Measurements from ENCODE around the gene SSBP3.
"Not testable (repeated sequence)": the region's sequence is repeated elsewhere in the genome, so short reads cannot be mapped to it uniquely, and the experiment has no call there.

The SSBP3 gene

DNA sequence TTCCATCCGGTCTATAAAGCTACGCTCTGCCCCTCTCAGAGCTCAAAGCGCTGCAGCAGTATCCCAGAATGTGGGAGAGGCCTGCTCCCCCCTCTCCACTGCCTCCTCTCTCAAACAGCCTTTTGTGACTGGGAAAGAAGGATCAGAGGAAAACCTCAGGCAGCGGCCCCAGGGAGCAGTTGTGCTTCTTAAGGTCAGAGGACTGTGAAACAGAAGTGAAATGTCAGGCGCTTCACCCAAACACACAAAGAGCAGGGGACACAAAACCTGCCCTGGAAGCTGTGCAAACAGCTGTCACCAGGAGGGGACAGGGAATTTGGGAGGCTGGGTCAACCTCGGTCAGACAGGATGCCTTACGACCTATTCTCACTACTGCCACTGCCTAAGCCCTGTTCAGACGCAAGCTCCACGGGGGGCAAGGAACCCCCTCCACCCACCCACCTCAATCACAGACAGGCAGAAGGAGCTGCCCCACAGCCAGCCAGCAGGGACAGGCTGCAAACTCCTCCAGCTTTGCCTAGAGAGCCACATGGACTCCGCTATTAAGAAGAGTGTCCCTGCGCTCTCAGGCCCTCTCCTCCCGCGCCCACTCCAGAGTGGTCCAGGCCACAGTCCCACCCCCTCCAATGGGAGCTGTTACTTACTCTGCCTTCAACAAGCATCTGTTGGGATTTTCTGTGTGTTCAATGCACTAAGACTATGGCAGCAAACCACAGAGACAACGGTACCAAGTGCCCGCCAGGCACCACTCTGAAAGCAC, 14.6 kb downstream of the SSBP3 start:
- no peak for FAIRE-seq

DNA sequence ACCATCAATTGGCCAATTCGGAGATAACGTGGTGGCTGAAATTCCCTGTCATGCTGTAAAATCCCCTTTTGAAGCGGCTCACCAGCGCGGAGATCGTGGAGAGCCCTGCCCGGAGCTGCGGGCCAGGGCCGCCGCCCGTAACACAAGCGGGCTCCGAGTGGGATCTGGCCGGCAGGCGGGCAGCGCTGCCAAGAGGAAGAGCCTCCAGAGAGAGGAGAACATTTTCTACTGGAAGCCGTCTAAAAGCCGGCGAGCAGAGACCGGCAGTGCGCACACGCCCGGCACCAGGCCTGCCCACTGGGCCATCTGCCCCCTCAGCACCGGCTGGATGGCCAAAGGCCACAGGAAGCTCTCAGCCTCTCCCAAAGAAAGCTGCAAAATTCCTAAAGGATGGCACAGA, 15.5 kb downstream of the SSBP3 start:
- FAIRE-seq = no peak

DNA sequence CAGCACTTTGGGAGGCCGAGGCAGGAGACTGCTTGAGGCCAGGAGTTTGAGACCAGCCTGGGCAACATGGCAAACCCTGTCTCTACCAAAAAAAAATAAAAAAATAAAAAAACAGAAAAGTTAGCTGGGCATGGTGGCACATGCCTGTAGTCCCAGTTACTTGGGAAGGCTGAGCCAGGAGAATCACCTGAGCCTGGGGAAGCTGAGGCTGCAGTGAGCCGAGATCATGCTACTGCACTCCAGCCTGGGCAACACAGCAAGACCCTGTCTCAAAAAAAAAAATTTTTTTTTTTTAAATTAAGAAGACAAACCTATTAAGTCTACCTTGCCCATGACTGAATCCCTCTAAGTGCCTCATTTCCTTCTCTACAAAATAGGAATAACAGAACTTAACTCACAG, 16.6 kb downstream of the SSBP3 start:
- FAIRE-seq = not testable (repeated sequence)

DNA sequence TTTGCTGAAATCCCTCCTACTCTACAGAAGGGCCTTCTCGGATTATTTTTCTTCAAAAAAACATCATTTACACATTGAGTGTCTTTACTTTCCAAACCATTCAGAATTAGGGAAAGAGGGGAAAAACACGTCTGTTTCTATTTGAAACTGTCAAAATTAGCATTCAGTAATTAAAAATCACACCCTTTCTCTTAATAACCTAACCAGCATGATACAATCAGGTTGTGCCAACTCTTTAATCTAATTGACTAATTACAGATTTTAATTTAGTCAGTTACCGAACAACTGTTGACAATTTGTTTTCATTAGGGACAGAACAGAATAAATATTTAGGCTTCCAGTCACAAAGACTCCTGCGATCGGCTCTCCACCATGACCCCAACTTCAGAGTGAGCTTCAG, 18.8 kb downstream of the SSBP3 start:
- no peak for FAIRE-seq

DNA sequence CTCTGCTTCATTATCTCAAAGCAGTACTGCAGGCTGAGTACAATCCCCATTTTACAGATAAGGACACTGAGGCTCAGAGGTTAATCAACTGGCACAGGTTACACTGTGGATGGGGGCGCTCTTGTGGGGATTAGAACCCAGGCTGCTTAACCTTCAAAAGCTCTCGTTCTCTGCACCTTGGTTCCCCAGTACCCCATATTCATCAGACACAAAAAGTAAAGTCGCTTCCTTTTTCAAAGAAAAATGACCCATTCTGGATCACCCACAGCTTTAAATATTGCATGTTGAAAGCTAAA, 20.5 kb downstream of the SSBP3 start:
- no peak for FAIRE-seq

DNA sequence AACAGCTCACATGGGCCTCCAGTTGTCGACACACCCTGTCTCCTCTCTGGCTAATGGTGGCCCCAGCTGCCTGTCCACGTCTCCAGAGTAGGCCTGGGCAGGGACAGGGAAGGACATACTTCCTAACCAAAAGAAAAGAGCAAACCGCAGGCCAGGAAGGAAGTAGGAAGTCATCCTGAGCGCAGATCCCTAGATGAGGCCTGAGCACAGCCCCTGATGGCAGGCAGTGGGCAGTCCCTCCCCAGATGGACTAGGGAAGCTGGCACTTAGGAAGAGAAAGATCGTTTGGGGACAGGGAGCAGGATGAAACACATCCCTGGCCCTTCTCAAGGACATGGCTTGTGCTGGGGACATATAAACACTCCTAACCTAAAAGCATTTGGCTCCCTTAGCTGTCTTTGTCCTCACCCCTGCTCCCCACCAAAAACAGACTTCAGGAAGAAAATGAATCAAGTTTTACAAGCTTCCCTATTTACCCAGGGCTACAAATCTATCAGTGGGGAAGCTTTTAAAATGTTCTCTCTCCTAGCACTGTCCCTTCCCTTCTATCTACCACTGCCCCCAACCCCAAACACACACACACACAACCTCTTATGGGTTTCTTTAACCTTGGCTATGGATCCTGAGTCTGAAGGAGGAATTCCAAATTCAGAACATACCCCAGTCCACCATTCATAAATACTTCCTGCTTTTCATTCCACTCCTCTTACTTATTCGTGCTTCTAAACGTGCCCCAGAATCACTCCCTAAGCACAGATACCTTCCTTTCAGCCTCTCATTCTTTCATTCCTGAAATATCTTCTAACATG, 21.1 kb downstream of the SSBP3 start:
- FAIRE-seq = no peak

DNA sequence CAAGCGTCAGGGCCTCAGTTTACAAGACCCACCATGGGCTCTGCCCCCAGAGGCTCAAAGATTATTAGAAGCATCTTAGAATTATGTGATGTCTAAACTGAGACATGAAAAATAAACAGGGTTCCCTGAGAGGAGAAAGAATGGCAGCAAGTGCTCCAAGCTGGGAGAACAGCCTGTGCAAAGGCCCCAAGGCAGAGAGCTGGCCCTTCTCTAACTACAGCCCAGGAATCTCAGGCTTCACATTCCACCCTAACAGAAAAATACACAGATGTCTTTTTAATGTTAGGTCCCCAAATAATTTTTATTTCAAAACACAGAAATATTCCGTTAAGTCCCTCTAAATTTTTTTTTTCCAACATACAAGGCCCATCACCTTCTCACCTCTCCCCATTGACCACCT, 21.7 kb downstream of the SSBP3 start:
- no peak for FAIRE-seq

DNA sequence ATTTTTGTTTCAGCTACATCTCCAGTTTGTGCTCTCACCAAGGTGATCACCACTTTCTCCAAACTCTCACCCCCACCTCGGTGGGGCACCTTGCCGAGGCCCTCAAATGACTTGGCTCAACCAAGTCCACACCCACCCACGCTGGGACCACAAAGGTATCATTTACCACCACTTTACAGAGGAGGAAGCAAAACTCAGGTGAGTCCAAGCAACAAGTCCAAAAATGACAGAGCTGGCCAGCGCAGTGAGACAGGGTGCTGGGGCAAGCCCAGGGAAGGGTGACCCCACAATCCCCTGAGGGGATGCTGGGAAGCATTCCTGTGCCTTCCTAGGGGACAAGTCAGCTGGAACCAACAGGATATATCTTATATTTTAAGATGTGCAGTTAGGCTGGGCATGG, 24.7 kb downstream of the SSBP3 start:
- no peak for FAIRE-seq

DNA sequence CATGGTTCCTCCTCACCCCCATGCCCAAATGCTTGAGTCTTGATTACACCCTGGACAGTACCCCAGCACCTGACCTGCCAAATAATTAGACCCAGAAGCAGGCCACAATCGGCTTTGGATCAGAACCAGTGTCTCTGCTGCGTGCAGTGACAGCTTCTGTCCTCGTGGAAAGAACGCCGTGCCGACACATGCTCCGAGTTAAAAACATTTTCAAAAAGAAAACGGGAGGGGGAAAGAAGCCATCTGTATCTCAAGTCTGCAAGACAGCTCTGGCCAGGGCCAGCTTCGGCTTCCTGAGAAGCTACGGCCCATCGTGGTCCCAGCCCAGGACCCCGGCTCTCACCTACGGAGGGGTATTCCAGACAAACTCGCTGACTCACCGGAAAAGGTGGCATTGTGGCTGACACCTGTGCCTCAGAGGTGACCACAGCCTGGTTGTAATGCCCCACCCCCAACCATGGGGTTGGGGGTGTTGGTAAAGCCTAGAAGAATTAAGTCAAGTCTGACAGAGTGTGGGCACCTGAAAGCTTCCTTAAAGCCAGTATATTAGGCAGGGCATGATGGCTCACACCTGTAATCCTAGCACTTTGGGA, 25.8 kb downstream of the SSBP3 start:
- no peak for FAIRE-seq

DNA sequence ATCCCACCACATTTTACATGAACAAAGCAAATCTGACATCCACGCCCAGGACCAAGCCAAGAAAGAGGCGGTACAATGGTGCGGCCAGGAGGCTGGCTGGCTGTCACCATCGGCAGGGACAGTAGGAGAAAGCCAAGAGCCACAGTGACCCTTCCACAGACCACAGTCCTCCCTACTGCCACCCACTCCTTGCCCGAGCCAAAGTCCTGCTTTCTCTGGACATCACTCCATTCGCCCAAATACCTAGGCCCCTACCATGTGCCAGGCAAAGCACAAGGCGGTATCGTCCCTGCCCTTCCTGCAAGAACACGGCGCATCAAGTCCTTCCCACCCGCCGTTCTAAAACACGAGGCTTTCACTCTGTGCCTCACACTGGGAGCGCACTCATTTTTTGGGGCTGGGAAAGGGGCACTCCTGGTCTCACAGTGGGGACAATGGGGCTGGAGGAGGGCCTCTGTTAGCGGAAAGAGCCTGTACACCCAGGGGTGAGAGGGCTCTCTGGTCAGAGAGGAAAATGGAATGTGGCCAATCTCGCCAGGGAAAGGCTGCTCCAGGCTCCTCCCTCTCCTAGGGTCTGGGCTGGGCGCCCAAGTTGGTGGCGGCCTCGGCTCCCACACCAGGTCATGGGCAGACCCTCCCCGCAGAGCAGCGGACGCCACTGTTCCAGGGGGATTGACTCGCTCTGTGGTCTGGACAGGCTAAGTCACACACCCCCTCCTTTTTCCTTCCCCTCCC, 26.5 kb downstream of the SSBP3 start:
- no peak for FAIRE-seq

DNA sequence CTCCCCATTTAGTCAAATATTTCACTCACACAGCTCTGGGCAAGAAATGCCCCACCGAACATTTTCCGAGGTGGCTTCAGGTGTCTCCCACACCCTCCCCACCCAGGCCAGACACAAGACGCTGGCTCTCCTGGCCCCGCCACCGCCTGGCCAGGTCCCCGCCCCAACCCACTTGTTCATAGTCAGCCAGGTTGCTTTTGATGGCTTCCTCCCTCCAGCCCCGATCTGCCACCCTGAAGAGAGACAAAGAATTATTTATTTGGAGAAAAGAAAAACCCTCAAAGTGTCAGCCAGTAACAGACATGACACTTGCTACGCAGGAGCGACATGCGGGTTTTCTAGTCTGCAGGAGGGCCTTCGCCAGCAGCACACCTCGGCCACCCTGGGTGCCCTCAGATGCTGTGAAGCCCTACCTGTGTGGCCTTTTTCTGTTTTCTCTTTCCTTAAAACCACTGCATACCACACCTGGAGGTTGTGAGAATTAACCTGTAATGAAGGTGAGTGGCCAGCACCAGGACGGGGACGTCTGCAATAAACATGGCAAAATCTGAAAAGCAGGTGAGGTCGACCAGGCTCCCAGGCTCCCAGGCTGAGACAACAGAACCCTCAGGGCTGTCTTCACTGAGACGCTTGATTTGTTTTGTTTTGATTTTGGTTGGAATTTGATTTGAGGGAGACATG, 27.2 kb downstream of the SSBP3 start:
- no peak for FAIRE-seq

DNA sequence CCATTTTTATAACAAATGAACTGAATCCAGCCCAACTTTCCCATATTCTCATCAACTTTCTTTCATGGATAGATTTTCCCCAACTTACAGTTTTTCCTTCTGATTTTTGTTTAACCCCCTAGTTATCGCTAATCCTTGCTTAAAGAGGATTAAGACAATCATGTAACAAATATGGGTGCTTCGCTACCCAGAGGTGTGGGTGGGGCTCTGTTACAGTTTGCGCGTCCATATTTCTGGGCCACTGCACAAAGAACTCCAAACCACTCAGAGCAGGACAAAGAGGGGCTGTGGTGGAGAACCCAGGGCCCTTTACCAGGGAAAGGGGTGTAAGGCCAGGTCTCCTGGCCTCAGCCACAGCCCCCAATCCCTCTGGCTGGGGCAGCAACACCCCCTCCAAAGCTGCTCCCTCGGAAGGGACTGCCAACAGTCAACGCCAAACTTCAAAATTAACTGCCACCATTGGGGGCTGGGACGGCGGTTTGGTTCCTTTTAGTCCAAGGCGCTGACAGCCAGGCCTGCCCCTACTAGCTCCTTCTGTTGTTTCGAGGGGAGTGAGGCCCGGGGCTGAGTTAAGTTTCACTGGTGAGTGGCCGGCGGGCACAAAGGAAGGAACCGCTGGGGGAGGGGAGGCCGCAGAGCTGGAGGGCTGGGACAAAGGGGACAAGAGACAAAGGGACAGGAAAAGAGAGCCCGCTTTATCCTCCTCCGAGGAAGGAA, 27.9 kb downstream of the SSBP3 start:
- FAIRE-seq = no peak

DNA sequence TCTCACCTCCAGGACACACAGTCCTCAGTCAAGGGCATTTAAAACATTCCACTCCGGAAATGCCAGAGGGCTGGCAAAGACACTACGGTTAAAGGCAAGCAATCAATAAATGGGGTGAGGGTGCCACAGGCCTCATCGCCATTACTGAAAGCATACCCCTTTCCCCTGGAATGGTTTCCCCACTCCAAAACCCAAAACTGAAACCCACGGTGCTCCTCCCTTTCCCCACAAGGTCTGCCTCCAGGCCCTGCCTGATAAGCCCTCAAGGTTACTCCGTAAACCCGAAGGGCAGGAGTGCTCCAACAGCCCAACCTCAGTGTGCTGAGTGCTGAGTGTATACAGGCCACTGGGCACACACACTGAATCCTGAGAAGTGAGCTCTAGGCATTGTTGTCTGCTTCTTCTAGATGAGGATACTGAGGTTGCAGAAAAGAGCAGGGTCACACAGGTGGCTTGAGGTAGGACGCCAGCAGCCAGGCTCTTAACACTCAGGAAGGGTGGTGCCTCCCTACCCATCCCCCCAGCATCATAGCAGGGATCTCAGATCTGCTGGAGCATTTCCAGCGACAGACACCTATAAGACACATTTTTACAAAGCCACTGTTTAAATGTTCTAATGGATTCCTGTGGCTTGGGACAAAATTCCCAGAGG, 29.0 kb downstream of the SSBP3 start:
- FAIRE-seq = no peak

DNA sequence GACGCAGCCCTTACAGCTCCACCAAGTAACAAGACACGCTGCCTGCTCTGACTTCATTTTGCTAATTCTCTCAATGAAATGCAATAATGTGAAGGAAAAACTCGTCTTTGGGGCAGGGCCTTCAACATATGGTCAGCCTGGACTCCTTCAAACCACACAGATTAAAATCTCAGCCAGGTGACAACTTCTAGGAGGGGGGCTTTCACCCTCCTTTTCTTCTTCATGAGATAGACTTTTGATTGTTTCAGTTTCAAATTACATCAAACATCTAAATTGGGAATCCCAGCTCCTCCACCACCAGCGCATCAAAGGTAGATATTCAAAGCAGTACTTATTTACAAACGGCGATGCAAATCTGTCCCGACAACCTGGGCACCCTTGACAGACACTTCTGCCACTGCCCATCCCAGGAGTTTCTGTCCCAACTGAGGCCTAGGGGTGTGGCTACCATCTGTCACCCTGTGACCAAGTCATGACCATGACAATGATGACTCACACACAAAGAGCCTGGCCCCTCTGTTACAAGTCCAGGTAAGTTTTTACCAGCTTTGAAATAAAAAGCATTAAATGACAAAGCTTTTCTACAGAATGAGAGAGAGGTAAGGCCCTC, 29.7 kb downstream of the SSBP3 start:
- no peak for FAIRE-seq

DNA sequence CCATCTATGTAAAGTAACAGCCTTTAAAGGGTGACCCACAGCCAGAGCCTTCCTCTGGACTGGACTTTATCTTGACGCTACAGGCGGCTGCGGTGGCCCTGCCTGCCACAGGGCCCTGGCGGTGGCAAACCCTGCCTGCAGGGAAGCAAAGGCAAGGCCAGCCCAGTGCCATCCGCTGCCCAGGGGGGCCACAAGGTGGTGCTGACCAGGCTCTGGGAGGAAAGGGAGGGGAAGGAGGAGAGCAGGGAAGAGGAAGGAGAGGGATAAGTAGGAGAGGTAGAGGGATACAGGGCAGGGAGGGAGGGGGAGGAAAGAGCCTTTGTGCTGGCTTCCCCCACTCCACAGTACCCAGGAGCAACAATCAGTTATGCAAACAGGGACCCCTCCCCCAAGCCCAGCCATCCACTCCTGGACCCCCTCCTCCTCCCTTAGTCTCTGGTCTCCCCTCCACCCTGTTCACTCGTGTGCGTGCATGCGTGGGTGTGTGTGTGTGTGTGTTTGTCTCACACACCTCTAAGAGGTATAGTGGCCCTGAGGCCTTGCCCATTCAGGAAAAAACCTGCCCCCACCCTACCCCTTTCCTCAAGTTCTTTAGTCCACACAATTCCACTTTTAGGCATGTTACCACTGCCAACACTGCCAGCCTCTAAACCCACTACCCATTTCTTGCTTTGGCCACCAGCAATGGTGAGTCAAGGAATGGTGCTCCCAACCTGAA, 30.3 kb downstream of the SSBP3 start:
- FAIRE-seq = no peak

DNA sequence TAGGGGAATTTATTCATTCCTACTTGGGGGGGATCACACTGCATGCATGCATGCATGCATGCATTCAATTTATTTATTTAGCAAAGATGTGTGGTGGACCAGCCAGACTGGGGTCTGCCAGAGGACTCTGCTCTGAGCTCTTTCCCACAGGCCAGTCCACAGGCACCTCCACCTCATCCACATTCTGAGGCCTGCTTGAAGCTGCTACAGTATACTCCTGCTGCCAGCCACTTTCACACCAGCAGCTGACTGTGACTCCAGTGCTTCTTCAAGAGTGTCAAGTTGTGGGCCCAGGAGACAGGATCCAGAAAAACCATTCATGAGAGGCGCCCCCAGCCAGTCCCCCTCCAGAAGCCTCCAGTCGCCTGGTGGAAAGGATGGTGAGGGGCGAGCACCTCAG, 30.9 kb downstream of the SSBP3 start:
- no peak for FAIRE-seq

DNA sequence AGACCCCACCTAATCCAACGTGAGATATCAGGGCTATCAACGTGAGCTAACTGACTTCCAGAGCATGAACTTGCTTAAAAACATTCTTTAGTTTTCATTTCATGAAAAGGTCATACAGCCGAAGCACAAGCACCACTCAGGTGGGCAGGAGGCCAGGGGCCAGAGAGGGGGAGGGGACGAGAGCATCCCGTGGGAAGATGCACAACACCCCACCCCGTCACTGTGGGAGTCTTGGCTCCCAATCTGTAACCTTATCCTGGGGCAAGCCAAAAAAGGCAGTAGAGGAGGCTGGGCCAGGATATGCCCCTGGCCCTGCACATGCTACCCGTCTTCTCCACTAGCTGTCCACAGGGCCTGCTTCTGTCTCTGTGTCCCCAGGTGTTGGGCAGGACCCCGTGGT, 31.4 kb downstream of the SSBP3 start:
- FAIRE-seq = no peak

DNA sequence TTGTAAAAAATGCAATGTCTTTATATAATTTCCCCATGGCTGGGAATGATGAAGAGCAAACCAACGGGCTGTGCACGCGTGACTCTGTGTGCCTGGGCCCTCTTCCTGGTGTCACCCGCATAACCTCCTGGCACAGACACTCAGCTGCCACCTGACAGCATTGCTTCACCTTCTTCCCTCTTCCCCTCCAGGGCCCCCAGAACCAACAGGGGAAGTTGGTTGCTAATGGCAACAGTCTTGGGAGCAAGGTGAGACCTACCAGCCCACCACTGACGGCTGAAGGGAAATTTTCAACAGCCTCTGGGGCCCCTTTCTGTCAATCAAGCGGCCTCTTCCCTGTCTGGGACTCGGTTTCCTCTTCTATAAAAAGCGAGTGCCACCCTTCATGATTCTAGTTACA, 33.2 kb downstream of the SSBP3 start:
- FAIRE-seq = no peak

DNA sequence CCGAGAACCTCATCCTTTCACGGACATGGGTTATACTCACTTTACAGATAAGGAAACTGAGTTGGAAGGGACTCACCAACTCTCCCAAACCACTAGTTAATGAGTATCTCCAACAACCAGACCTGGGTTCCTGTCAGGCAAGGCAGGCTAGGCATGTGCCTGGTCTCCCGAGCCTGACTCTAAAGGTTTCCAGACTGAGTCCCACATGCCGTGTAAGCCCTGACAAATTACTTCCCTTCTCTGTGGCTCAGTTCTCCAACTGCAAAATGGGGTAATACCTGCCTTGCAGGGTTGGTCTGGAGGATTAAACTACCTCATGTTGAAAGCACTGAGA, 34.3 kb downstream of the SSBP3 start:
- no peak for FAIRE-seq

DNA sequence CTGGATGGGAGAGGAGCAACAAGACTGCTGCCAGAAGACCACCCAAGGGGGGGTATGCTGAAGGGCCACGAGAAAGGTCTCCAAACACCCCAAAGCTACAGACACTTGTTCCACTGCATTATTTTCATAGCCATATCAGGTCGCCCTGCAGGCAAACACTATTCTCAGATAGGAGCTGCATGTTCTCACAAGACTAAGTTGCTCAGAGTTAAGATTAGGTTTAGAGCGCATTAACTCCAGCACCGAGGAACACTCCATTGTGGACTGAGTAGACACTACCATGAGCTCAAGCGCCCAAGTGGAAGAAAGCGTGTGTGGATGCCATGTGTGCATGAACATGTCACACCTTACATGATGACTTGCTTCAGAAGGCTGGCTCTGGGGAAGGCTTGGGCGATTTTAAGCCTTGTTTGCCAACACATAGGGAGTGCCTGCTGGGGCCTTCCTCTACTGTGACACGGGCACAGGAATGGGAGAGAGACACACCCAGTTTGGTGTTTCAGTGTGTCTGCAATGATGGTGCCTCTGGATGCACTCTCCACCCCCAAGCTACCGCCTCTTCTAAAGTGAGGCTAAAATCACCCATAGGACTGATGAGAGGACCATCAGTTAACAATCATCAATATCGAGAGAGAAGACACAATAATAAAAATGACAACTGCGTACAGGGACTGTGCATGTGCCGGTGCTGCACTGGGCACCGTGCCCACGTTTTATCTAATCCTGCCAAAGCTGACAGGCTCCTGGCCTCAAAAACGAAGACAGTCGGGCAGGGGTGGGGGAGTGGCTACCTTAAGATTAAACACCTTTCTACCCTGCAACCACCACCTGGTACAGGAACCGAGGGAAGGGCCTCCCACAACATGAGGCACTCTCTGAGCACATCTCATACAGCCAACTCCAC, 34.9 kb downstream of the SSBP3 start:
- FAIRE-seq = no peak
